B cell (primary cell): Measurements from ENCODE around the gene ERBB2. TPM values are rescaled to one million over a fixed set of nuclear protein-coding genes. Genes with fewer than 3 reads are reported as not detected.

ENCODE experiments used
- ATAC-seq: fragments of 200-7000 bp; cut with Tn5 transposase; one replicate; pipeline ENCODE4 v1.10.0; 2021; ENCODE audit warnings: low read depth, mild to moderate bottlenecking, moderate number of reproducible peaks, moderate library complexity
- CTCF ChIA-PET: fragments of 350-600 bp; sonication (Branson Sonifier 250); formaldehyde crosslinking; loops from one replicate; lab custom pipeline; 2021; ENCODE audit warnings: antibody characterized with exemption, inconsistent platforms; lab: Charles Lee
- POLR2A ChIA-PET: fragments of 350-600 bp; sonication (Branson Sonifier 250); formaldehyde crosslinking; loops from one replicate; lab custom pipeline; 2021; ENCODE audit warnings: antibody characterized with exemption; lab: Charles Lee
- DNase-seq: peaks from one replicate; pipeline ENCODE4 v3.0.0; 2013
- H2AFZ ChIP-seq: 2 replicates; pipeline ENCODE4 v1.6.1; 2012; ENCODE audit warnings: mild to moderate bottlenecking, low read depth, low read length; ENCODE audit not compliant: insufficient read depth, poor library complexity, severe bottlenecking
- H3K27ac ChIP-seq, 2 donors: 1 replicate in 1 of 2; 2 replicates in 1 of 2; pipeline ENCODE4 v1.5.1; 2012 to 2013; ENCODE audit warnings: low read length in 2 of 2, mild to moderate bottlenecking in 2 of 2, moderate library complexity in 1 of 2
- H3K27me3 ChIP-seq, 4 experiments: fragments of 200-600 bp in 1 of 4; sonication (generic) in 1 of 4; replicated peaks in 1 of 4; 1 replicate in 2 of 4; 2 replicates in 2 of 4; pipeline versions ENCODE4 v1.6.1 to v1.7.0; 2013 to 2016; ENCODE audit warnings: low read length in 3 of 4, mild to moderate bottlenecking in 2 of 4, mixed read lengths in 1 of 4, moderate library complexity in 1 of 4; ENCODE audit not compliant: insufficient read depth in 4 of 4, control insufficient read depth in 3 of 4; ENCODE audit errors: control extremely low read depth in 1 of 4
- H3K36me3 ChIP-seq, 2 experiments: replicated peaks in 1 of 2; 1 replicate in 1 of 2; 2 replicates in 1 of 2; pipeline versions ENCODE4 v1.6.1 to v1.7.1; 2013; ENCODE audit warnings: low read length in 1 of 2; ENCODE audit not compliant: insufficient read depth in 2 of 2, control insufficient read depth in 1 of 2; ENCODE audit errors: control extremely low read depth in 1 of 2, extremely low read depth in 1 of 2
- H3K4me1 ChIP-seq, 2 donors: fragments of 200-600 bp in 1 of 2; sonication (generic) in 1 of 2; 1 replicate in 1 of 2; 2 replicates in 1 of 2; pipeline versions ENCODE4 v1.5.1 to v1.6.1; 2013 to 2017; ENCODE audit warnings: low read length in 2 of 2; ENCODE audit not compliant: control insufficient read depth in 2 of 2, insufficient read depth in 2 of 2
- H3K4me2 ChIP-seq: replicated peaks from 2 replicates; pipeline ENCODE3; 2012; ENCODE audit warnings: mild to moderate bottlenecking, low read depth, low read length; ENCODE audit not compliant: poor library complexity, severe bottlenecking
- H3K4me3 ChIP-seq, 5 experiments: fragments of 200-600 bp in 1 of 5; sonication (generic) in 1 of 5; 1 replicate in 3 of 5; 2 replicates in 2 of 5; pipeline versions ENCODE4 v1.5.1 to v1.7.0; 2011 to 2016; ENCODE audit warnings: low read length in 4 of 5, mild to moderate bottlenecking in 4 of 5, low read depth in 2 of 5, control low read depth in 1 of 5, moderate library complexity in 1 of 5; ENCODE audit not compliant: insufficient read depth in 1 of 5; ENCODE audit errors: control extremely low read depth in 1 of 5, extremely low read depth in 1 of 5
- H3K79me2 ChIP-seq: fragments of 200-600 bp; sonication (generic); one replicate; pipeline ENCODE4 v1.6.0; 2016; ENCODE audit warnings: low read length; ENCODE audit not compliant: control insufficient read depth, insufficient read depth
- H3K9ac ChIP-seq: fragments of 200-600 bp; sonication (generic); 2 replicates; pipeline ENCODE4 v1.6.1; 2017; ENCODE audit warnings: mild to moderate bottlenecking, low read length, moderate library complexity
- H3K9me3 ChIP-seq, 3 donors: one replicate each; pipeline versions ENCODE4 v1.6.1 to v1.7.1; 2013; ENCODE audit warnings: low read length in 2 of 3; ENCODE audit not compliant: control insufficient read depth in 2 of 3, insufficient read depth in 1 of 3; ENCODE audit errors: control extremely low read depth in 1 of 3
- H4K20me1 ChIP-seq: 2 replicates; pipeline ENCODE4 v1.6.0; 2012; ENCODE audit warnings: mild to moderate bottlenecking, low read length; ENCODE audit not compliant: insufficient read depth, control insufficient read depth, poor library complexity, severe bottlenecking
- H3K27ac Mint-ChIP-seq: one replicate; pipeline ENCODE4 v1.8.0; 2021; ENCODE audit warnings: mixed read lengths
- H3K27me3 Mint-ChIP-seq: one replicate; pipeline ENCODE4 v1.8.0; 2021; ENCODE audit warnings: mixed read lengths
- H3K4me1 Mint-ChIP-seq: one replicate; pipeline ENCODE4 v1.8.0; 2021; ENCODE audit warnings: mixed read lengths
- H3K4me3 Mint-ChIP-seq: one replicate; pipeline ENCODE4 v1.8.0; 2021; ENCODE audit warnings: mixed read lengths
- H3K9me3 Mint-ChIP-seq: one replicate; pipeline ENCODE4 v1.8.0; 2022; ENCODE audit warnings: mixed read lengths; ENCODE audit not compliant: insufficient read depth
- CTCF ChIP-seq: fragments of 200-600 bp; IDR thresholded peaks from one replicate; pipeline ENCODE4 v1.8.0; 2022; ENCODE audit warnings: antibody characterized with exemption, mild to moderate bottlenecking
- EZH2 ChIP-seq: IDR thresholded peaks from 2 replicates; pipeline ENCODE4 v1.6.1; 2012; ENCODE audit warnings: borderline replicate concordance, low read depth, mild to moderate bottlenecking, moderate library complexity, low read length; ENCODE audit not compliant: insufficient read depth, poor library complexity, severe bottlenecking
- WGBS: methylation state at CpG from one replicate; pipeline ENCODE4 v1.1.5; 2013; ENCODE audit warnings: missing lambda C conversion rate; ENCODE audit not compliant: insufficient coverage; 5-methylcytosine and 5-hydroxymethylcytosine counted together
- intact Hi-C: fragments of 100-400 bp; cut with micrococcal nuclease; formaldehyde crosslinking; loops from one replicate; pipeline ENCODE4 v1.10.0; 2022
- polyA plus RNA-seq: library from polyadenylated mRNA; depleted of rRNA; stranded (reverse); fragments of >200 nt; gene quantifications from 2 replicates; pipeline ENCODE4 v1.2.3, GENCODE V29; 2012
- total RNA-seq, 2 donors: library from RNA; stranded (reverse); fragments of 120-200 nt in 1 of 2; gene quantifications; 1 replicate in 1 of 2; 2 replicates in 1 of 2; pipeline versions ENCODE4 v1.2.3 to v1.2.4, GENCODE V29; 2013 to 2022

ERBB2 gene
- total and polyA plus RNA-seq, 2 donors (not counting 1 experiment from before 2014, with no cell fraction given) = 3.2 to 8.4 TPM

GRCh38 chr17:39688475-39688835 lies 11.4 kb upstream of the ERBB2 start:
- ChIA-PET POLR2A (interaction anchor here (1.0 to 2.0 kb wide), 5 partner anchors 10 to 177 kb away, joined by 3 to 14 read pairs (median 10); no protein-coding TSS in a partner anchor), CTCF (interaction anchor here (0.9 to 3.3 kb wide), 8 partner anchors 10 to 292 kb away, joined by 3 to 15 read pairs (median 4); partner anchors contain the start of genes PNMT and PSMD3)
- WGBS = 17% methylated on average over 3 of the region's 6 CpGs
- ATAC-seq (no peak), DNase-seq (no peak)
- H3K4me3 Mint-ChIP-seq = peak overlapping the region; percentile 99
- no peaks in the 10 kb centered on the region for H3K9me3 Mint-ChIP-seq
- no peaks in the 10 kb centered on the region for H3K27me3 Mint-ChIP-seq
- intact Hi-C loops = loop anchor here (1.0 to 5.0 kb wide), 5 partner anchors 9 to 264 kb away; partner anchors contain the start of genes CDK12, MIEN1 and PNMT
- Histone ChIP-seq H3K4me3 (peak overlapping the region; percentile 65 to 92 (median 75)), H3K9ac (peak overlapping the region; percentile 74), H2AFZ (peak overlapping the region; percentile 97), H3K4me2 (peak overlapping the region; percentile 77), H3K9me3 (no peaks in the 10 kb centered on the region), H3K27ac (peak overlapping the region; percentile 70 to 87), H3K27me3 (no peaks in the 10 kb centered on the region), H3K79me2 (no peaks in the 10 kb centered on the region), H3K36me3 (peaks cover 0 to 12% of the 10 kb centered on the region in 2 experiments), H3K4me1 (peaks cover 15 to 18% of the 10 kb centered on the region in 2 donors), H4K20me1 (no peaks in the 10 kb centered on the region)
- peak overlapping the region; percentile 98 for H3K27ac Mint-ChIP-seq
- no peak for TF ChIP-seq CTCF
- no peak for TF ChIP-seq EZH2
- peaks cover 21% of the 10 kb centered on the region for H3K4me1 Mint-ChIP-seq

DNA sequence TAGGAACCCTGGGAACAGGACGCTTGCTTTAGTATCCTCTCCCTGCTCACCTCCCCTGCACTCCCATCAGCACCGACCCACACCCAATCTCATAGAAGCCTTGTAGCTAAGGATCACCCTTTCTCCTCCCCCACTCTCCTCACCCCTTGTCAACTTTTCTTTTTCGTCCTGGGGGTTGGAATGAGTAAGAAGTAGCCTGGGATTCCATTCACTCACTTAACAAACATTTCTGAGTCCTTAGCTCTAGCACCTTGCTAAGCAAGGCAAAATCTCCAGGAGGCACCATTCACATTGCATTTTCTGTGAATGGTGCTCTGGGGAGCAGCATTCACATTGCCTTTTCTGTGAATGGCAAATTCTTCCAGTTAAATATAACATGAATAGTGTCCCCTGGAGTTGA lies 10.9 kb upstream of the ERBB2 start:
- Histone ChIP-seq H4K20me1 (no peaks in the 10 kb centered on the region), H3K4me2 (peak overlapping the region; percentile 77), H3K79me2 (no peaks in the 10 kb centered on the region), H3K4me3 (peak overlapping the region in 1 of 5 experiments; percentile 75), H2AFZ (peak overlapping the region; percentile 97), H3K9ac (peak overlapping the region; percentile 74), H3K36me3 (peaks cover 0 to 10% of the 10 kb centered on the region in 2 experiments), H3K27me3 (no peaks in the 10 kb centered on the region), H3K9me3 (no peaks in the 10 kb centered on the region), H3K4me1 (peaks cover 15 to 18% of the 10 kb centered on the region in 2 donors), H3K27ac (no peak overlapping the region)
- H3K27ac Mint-ChIP-seq = peak overlapping the region; percentile 20
- DNase-seq (no peak), ATAC-seq (no peak)
- no peaks in the 10 kb centered on the region for H3K9me3 Mint-ChIP-seq
- TF ChIP-seq EZH2 (no peak), CTCF (no peak)
- WGBS = 80% methylated on average over 1 of the region's 3 CpGs
- intact Hi-C loops = loop anchor here (1.0 to 5.0 kb wide), 5 partner anchors 10 to 264 kb away; partner anchors contain the start of genes CDK12, MIEN1 and PNMT
- H3K27me3 Mint-ChIP-seq = no peaks in the 10 kb centered on the region
- CTCF ChIA-PET = interaction anchor here (2.2 to 3.3 kb wide), 2 partner anchors 20 to 66 kb away, joined by 5 to 15 read pairs; partner anchors contain the start of gene PNMT
- H3K4me1 Mint-ChIP-seq = peaks cover 21% of the 10 kb centered on the region
- peak overlapping the region; percentile 99 for H3K4me3 Mint-ChIP-seq
- POLR2A ChIA-PET = interaction anchor here (1.1 kb wide), 1 partner anchor 177 kb away, joined by 3 read pairs; no protein-coding TSS in a partner anchor
